B cell (primary cell): ENCODE results near the gene VSIG2.

Experiments
- EZH2 ChIP-seq: IDR thresholded peaks from 2 replicates; pipeline ENCODE4 v1.6.1; 2012; ENCODE audit warnings: borderline replicate concordance, low read depth, mild to moderate bottlenecking, moderate library complexity, low read length; ENCODE audit not compliant: insufficient read depth, poor library complexity, severe bottlenecking
- TF ChIP-seq, protein P1 (sequence below): fragments of 200-600 bp; IDR thresholded peaks from one replicate; pipeline ENCODE4 v1.8.0; 2022; ENCODE audit warnings: antibody characterized with exemption, mild to moderate bottlenecking

DNA sequence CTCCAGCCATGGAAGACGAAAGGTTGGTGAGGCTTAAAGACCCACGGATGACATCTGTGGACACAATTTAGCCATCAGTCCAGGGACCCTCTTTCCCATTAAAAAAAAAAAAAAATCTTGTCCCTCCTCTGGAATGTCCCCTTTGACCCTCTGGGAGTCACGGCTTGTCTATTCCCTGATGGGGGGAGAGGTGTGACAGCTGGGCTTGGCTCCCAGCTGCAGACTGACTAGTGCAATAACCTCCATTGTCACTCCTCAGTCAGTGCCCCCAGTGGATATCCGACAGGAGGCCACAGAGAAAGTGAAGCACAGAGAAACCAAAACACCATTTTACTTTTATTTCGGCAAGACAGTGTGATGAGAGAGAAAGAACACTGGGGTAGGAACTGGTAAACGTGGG is 2.7 kb upstream of the VSIG2 start:
- TF ChIP-seq, protein P1, sequence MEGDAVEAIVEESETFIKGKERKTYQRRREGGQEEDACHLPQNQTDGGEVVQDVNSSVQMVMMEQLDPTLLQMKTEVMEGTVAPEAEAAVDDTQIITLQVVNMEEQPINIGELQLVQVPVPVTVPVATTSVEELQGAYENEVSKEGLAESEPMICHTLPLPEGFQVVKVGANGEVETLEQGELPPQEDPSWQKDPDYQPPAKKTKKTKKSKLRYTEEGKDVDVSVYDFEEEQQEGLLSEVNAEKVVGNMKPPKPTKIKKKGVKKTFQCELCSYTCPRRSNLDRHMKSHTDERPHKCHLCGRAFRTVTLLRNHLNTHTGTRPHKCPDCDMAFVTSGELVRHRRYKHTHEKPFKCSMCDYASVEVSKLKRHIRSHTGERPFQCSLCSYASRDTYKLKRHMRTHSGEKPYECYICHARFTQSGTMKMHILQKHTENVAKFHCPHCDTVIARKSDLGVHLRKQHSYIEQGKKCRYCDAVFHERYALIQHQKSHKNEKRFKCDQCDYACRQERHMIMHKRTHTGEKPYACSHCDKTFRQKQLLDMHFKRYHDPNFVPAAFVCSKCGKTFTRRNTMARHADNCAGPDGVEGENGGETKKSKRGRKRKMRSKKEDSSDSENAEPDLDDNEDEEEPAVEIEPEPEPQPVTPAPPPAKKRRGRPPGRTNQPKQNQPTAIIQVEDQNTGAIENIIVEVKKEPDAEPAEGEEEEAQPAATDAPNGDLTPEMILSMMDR = no peak
- TF ChIP-seq EZH2 = no peak
